K562 (cell line): Measurements from ENCODE around the gene SLC43A2. TPM values are rescaled to one million over a fixed set of nuclear protein-coding genes. Genes with fewer than 3 reads are reported as not detected.

Experiments used
- ATAC-seq: fragments of 200-7000 bp; cut with Tn5 transposase; 3 replicates; pipeline ENCODE4 v1.9.1; 2020; ENCODE audit warnings: moderate library complexity
- BruUV-seq: library from RNA; stranded (reverse); fragments of 400-500 nt; replicated peaks from 2 replicates; lab custom pipeline; 2021; lab: Mats Ljungman, UMichigan
- CTCF ChIA-PET: fragments of 300-600 bp; formaldehyde crosslinking; extraction: SDS; loops from one replicate; lab custom pipeline; 2021; ENCODE audit warnings: low intra/inter-chr PET ratio; lab: Yijun Ruan, JAX
- POLR2A ChIA-PET: fragments of 300-600, 350-650 bp; sonication (Branson Sonifier 250); formaldehyde crosslinking; extraction: SDS; loops from one replicate; lab custom pipeline; 2021; ENCODE audit warnings: antibody characterized with exemption, inconsistent platforms; lab: Yijun Ruan, JAX
- DNase-seq, 4 experiments: peaks; one replicate each; pipeline versions ENCODE4 v3.0.0 to v3.0.0-alpha.2; 2011 to 2018; ENCODE audit warnings: low spot score in 3 of 4, mixed read lengths in 3 of 4; ENCODE audit errors: extremely low read depth in 1 of 4
- FAIRE-seq: peaks from 2 replicates; lab custom pipeline; 2011; peaks lifted over from hg19 to GRCh38; lab: Jason Lieb, UNC
- H2AFZ ChIP-seq: 2 replicates; pipeline ENCODE4 v1.6.0; 2011; ENCODE audit warnings: low read depth, low read length, control low read depth, inconsistent platforms
- H3K27ac ChIP-seq: fragments of 200-600 bp; 3 replicates; pipeline ENCODE4 v1.8.0; 2011; ENCODE audit warnings: low read depth, mild to moderate bottlenecking, control low read depth, inconsistent platforms, low read length, moderate library complexity, mixed read lengths; ENCODE audit errors: extremely low read depth
- H3K27me3 ChIP-seq, 2 experiments: fragments of 300-600 bp in 1 of 2; 2 replicates in 1 of 2; 3 replicates in 1 of 2; pipeline versions ENCODE4 v1.6.0 to v1.8.0; 2011; ENCODE audit warnings: inconsistent platforms in 2 of 2, low read length in 2 of 2, mild to moderate bottlenecking in 1 of 2, mixed read lengths in 1 of 2, moderate library complexity in 1 of 2; ENCODE audit not compliant: control insufficient read depth in 2 of 2, insufficient read depth in 2 of 2
- H3K36me3 ChIP-seq: fragments of 300-600 bp; 3 replicates; pipeline ENCODE4 v1.8.0; 2011; ENCODE audit warnings: mild to moderate bottlenecking, low read length, inconsistent platforms; ENCODE audit not compliant: control insufficient read depth, insufficient read depth
- H3K4me1 ChIP-seq, 2 experiments: fragments of 200-600 bp in 1 of 2; replicated peaks in 1 of 2; 2 replicates in 1 of 2; 3 replicates in 1 of 2; pipeline versions ENCODE4 v1.5.1 to v1.8.0; 2011; ENCODE audit warnings: inconsistent platforms in 2 of 2, low read length in 2 of 2, mild to moderate bottlenecking in 1 of 2, mixed read lengths in 1 of 2, moderate library complexity in 1 of 2; ENCODE audit not compliant: control insufficient read depth in 2 of 2, insufficient read depth in 2 of 2
- H3K4me2 ChIP-seq: 2 replicates; pipeline ENCODE4 v1.6.1; 2011; ENCODE audit warnings: low read length, control low read depth, inconsistent platforms, mixed read lengths; ENCODE audit not compliant: insufficient read depth
- H3K4me3 ChIP-seq: fragments of 200-600 bp; sonication (generic), shearing (Covaris generic); 2 replicates; pipeline ENCODE4 v1.5.1; 2016; ENCODE audit warnings: control low read depth, inconsistent platforms
- H3K79me2 ChIP-seq: fragments of 200-600 bp; 3 replicates; pipeline ENCODE4 v1.8.0; 2011; ENCODE audit warnings: low read length, inconsistent platforms; ENCODE audit not compliant: control insufficient read depth, insufficient read depth
- H3K9ac ChIP-seq, 2 experiments: 2 replicates each; pipeline versions ENCODE4 v1.6.0 to v1.6.1; 2011; ENCODE audit warnings: low read depth in 2 of 2, low read length in 2 of 2, control low read depth in 1 of 2, inconsistent platforms in 1 of 2, mild to moderate bottlenecking in 1 of 2, mixed read lengths in 1 of 2; ENCODE audit not compliant: insufficient read depth in 1 of 2
- H3K9me1 ChIP-seq: one replicate; pipeline ENCODE4 v1.6.0; 2011; ENCODE audit warnings: inconsistent platforms, mild to moderate bottlenecking, low read length, moderate library complexity; ENCODE audit not compliant: control insufficient read depth, insufficient read depth
- H3K9me3 ChIP-seq: replicated peaks from 2 replicates; pipeline ENCODE4 v1.5.1; 2011; ENCODE audit warnings: low read depth, low read length, inconsistent platforms; ENCODE audit not compliant: control insufficient read depth, insufficient read depth
- H4K20me1 ChIP-seq: replicated peaks from 2 replicates; pipeline ENCODE4 v1.6.1; 2011; ENCODE audit warnings: low read length, inconsistent platforms, mixed read lengths; ENCODE audit not compliant: control insufficient read depth, insufficient read depth
- ATF7 ChIP-seq: fragments of 450-650 bp; IDR thresholded peaks from 2 replicates; pipeline ENCODE4 v1.7.1; 2014; ENCODE audit warnings: mild to moderate bottlenecking, moderate library complexity
- CSDE1 ChIP-seq, 2 experiments: fragments of 450-650 bp; IDR thresholded peaks; 2 replicates each; pipeline ENCODE4 v1.6.1; 2016; ENCODE audit warnings: mild to moderate bottlenecking in 1 of 2
- EWSR1 ChIP-seq: fragments of 450-650 bp; IDR thresholded peaks from 2 replicates; pipeline ENCODE4 v1.6.1; 2018; ENCODE audit warnings: borderline replicate concordance, mild to moderate bottlenecking, low read depth, moderate library complexity; ENCODE audit not compliant: partially characterized antibody
- MYNN ChIP-seq, 2 experiments: sonication (generic); formaldehyde crosslinking in 1 of 2; IDR thresholded peaks; 2 replicates each; pipeline versions ENCODE4 v1.5.0 to v1.6.1; 2016 to 2020; ENCODE audit warnings: antibody characterized with exemption in 1 of 2, missing genetic modification reagents in 1 of 2
- TAF15 ChIP-seq: fragments of 200-400 bp; formaldehyde crosslinking; IDR thresholded peaks from 2 replicates; pipeline ENCODE4 v1.6.1; 2017; ENCODE audit warnings: mild to moderate bottlenecking, low read depth, low read length, moderate library complexity
- ZNF146 ChIP-seq: IDR thresholded peaks from one replicate; pipeline ENCODE4 v1.6.1; 2018; ENCODE audit warnings: missing compliant biosample characterization; ENCODE audit not compliant: unreplicated experiment
- ZNF175 ChIP-seq: fragments of 200-800 bp; sonication (Bioruptor generic); IDR thresholded peaks from 2 replicates; pipeline ENCODE4 v1.6.1; 2016; ENCODE audit warnings: low read depth, mild to moderate bottlenecking, missing genetic modification characterization, missing compliant biosample characterization
- ZSCAN32 ChIP-seq: fragments of 450-650 bp; formaldehyde crosslinking; IDR thresholded peaks from 2 replicates; pipeline ENCODE4 v1.4.0; 2020; ENCODE audit warnings: mild to moderate bottlenecking, moderate library complexity
- WGBS: fragments of 100-300 bp; shearing (Covaris generic); methylation state at CpG from one replicate; pipeline ENCODE4 v1.1.6; 2016; ENCODE audit warnings: low coverage, mixed read lengths; ENCODE audit not compliant: insufficient coverage; ENCODE audit errors: missing lambda C conversion rate; 5-methylcytosine and 5-hydroxymethylcytosine counted together
- in situ Hi-C: fragments of 300-500 bp; cut with MboI; formaldehyde crosslinking; loops from 4 replicates; pipeline ENCODE4 v1.15.0; 2018; ENCODE audit warnings: inconsistent platforms, mixed read lengths
- intact Hi-C: fragments of 100-400 bp; cut with micrococcal nuclease; formaldehyde crosslinking; loops from 2 replicates; pipeline ENCODE4 v1.14.2; 2022
- polyA plus RNA-seq, 8 experiments: library from polyadenylated mRNA; depleted of rRNA in 4 of 8; stranded (reverse) in 5 of 8; unstranded in 3 of 8; fragments of >200 nt; fragmentation: Nextera tagmentation in 2 of 8; fragmentation: Illumina TruSeq in 1 of 8; extraction: Ambion mirVana in 2 of 8; extraction: Trizol in 1 of 8; gene quantifications; 2 replicates each; pipeline versions ENCODE4 v1.2.1 to v1.2.3, GENCODE V29; 2011 to 2014; ENCODE audit warnings: inconsistent platforms in 1 of 8, missing spikeins in 1 of 8
- total RNA-seq, 7 experiments: library from RNA; depleted of rRNA in 6 of 7; stranded (reverse); fragments of >200 nt in 6 of 7; fragmentation: Illumina TruSeq in 2 of 7; extraction: Trizol in 2 of 7; gene quantifications; 2 replicates each; pipeline versions ENCODE4 v1.2.1 to v1.2.3, GENCODE V29; 2011 to 2021; ENCODE audit warnings: low replicate concordance in 1 of 7
- TF ChIP-seq, protein P1 (sequence below), 2 experiments: IDR thresholded peaks; 2 replicates each; pipeline ENCODE4 v1.6.1; 2011; ENCODE audit warnings: borderline replicate concordance in 1 of 2, control low read depth in 1 of 2, low read depth in 1 of 2, low read length in 1 of 2, mild to moderate bottlenecking in 1 of 2, mixed read lengths in 1 of 2, moderate library complexity in 1 of 2; ENCODE audit not compliant: insufficient read depth in 1 of 2, insufficient read length in 1 of 2, poor library complexity in 1 of 2, severe bottlenecking in 1 of 2; ENCODE audit errors: extremely low read depth in 1 of 2
- TF ChIP-seq, protein P2 (sequence below), 2 experiments: fragments of 250-450 bp in 1 of 2; fragments of 450-650 bp in 1 of 2; sonication (Bioruptor Pico) in 1 of 2; IDR thresholded peaks; 2 replicates each; pipeline versions ENCODE4 v1.6.1 to v1.8.0; 2016 to 2021; ENCODE audit warnings: mild to moderate bottlenecking in 2 of 2, moderate library complexity in 2 of 2, missing compliant biosample characterization in 1 of 2, missing genetic modification characterization in 1 of 2
- TF ChIP-seq, protein P3 (sequence below): sonication (generic); formaldehyde crosslinking; IDR thresholded peaks from 2 replicates; pipeline ENCODE4 v1.8.1; 2023; ENCODE audit warnings: mild to moderate bottlenecking, missing genetic modification reagents
- TF ChIP-seq, protein P4 (sequence below): fragments of 250-450 bp; sonication (Bioruptor Pico); IDR thresholded peaks from 2 replicates; pipeline ENCODE4 v1.8.0; 2021; ENCODE audit warnings: mild to moderate bottlenecking, moderate library complexity

SLC43A2 gene
- total and polyA plus RNA-seq, 9 of the 15 experiments (the other 6 are each of a cell fraction or from before 2014, with no cell fraction given), result 0.03 to 10.2 (median 3.6) TPM

DNA sequence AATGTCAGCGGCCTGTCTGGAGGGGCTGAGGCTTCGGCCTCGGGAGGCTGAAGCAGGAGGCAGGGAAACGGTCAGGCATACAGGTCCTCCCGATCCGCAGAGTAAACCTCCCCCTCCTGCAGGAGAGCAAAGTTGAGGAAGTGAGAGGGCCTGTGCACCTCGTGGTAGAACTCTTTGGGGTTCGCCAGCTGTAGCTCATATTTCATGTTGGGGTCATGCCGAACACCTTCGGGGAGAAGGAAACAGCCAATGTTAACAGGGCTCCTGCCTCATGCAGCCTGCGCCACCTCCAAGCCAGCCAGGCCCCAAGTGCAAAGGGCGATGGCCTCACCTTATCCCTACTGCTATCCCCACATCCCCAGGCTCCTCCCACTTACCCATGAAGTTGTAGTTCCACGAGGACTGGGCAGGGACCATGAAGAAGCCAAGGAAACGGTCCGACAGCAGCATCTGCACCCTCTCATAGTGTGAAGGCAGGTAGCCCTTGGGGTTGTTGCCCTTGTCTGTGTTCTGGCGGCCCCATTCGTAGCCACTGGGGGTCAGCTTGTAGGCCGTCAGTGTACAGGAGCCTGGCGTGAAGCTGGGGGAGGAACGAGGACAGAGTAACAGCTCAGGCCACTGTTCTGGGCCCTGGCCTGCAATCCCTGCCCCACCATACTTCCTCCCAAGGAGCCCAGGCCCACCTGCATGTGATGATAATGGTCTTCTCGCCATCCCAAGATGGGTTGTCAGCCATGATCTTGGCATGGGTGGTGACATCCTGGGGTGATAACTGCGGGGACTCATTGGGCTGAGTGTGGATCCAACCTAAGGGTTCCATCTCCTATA lies 22.3 kb upstream of the SLC43A2 start:
- FAIRE-seq (peak; percentile 65), DNase-seq (peak; percentile 13 to 20 (median 16)), ATAC-seq (no peak)
- H3K9me1 ChIP-seq, result no peaks in the 10 kb centered on the region
- H3K4me1 ChIP-seq, result peaks cover 21 to 44% of the 10 kb centered on the region in 2 experiments
- H2AFZ ChIP-seq, result no peak overlapping the region
- H3K9ac ChIP-seq, result peak overlapping the region; percentile 59 to 94; a peak in 3 of 4 replicates
- H3K36me3 ChIP-seq, result peaks cover 74% of the 10 kb centered on the region
- ChIA-PET CTCF (no interaction called here), POLR2A (interaction anchor here (0.7 to 3.5 kb wide), 12 partner anchors 7 to 226 kb away, joined by 3 to 20 read pairs (median 6); no protein-coding TSS in a partner anchor)
- H3K27me3 ChIP-seq, result no peaks in the 10 kb centered on the region
- intact Hi-C loops, result loop anchor here (2.0 kb wide), 1 partner anchor 66 kb away; no protein-coding TSS in a partner anchor
- H3K4me3 ChIP-seq, result no peak overlapping the region
- whole genome bisulfite sequencing, result 63% methylated on average over 16 of the region's 22 CpGs
- no peaks in the 10 kb centered on the region for H3K9me3 ChIP-seq
- peaks cover 12% of the 10 kb centered on the region; the same call in 2 of the 3 replicates for H3K79me2 ChIP-seq
- H3K27ac ChIP-seq, result peak overlapping the region; percentile 99
- BruUV-seq, result TSS peak; percentile 33
- 0 out of 2 replicates have a peak, but pooled peaks cover 2% of the 10 kb centered on the region for H4K20me1 ChIP-seq
- in situ Hi-C loops, result no loop called here
- no peak overlapping the region for H3K4me2 ChIP-seq
- TF ChIP-seq MYNN (IDR thresholded peaks at IDR 0.05), result no peak
- no peak for TF ChIP-seq MYNN (CRISPR knock-in tag; IDR thresholded peaks at IDR 0.05)
- no peak for TF ChIP-seq ZNF175 (CRISPR knock-in tag)
- TF ChIP-seq, protein P1, sequence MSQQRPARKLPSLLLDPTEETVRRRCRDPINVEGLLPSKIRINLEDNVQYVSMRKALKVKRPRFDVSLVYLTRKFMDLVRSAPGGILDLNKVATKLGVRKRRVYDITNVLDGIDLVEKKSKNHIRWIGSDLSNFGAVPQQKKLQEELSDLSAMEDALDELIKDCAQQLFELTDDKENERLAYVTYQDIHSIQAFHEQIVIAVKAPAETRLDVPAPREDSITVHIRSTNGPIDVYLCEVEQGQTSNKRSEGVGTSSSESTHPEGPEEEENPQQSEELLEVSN (IDR thresholded peaks at IDR 0.05; ENCODE audit: borderline replicate concordance in 1 of 2, extremely low read depth in 1 of 2, insufficient read depth in 1 of 2, insufficient read length in 1 of 2, low read depth in 1 of 2, low read length in 1 of 2, poor library complexity in 1 of 2, severe bottlenecking in 1 of 2), result peak in 1 of 2 experiments; percentile 5
- no peak for TF ChIP-seq CSDE1 (IDR thresholded peaks at IDR 0.05)
- no peak for TF ChIP-seq ZNF146 (CRISPR knock-in tag)
- no peak for TF ChIP-seq EWSR1
- TF ChIP-seq, protein P2, sequence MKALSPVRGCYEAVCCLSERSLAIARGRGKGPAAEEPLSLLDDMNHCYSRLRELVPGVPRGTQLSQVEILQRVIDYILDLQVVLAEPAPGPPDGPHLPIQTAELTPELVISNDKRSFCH (CRISPR knock-in tag; IDR thresholded peaks at IDR 0.05), result no peak
- TF ChIP-seq, protein P2 (tag; IDR thresholded peaks at IDR 0.05), result 0 out of 2 replicates have a peak, but pooled peaks have one; percentile 17
- TF ChIP-seq, protein P3, sequence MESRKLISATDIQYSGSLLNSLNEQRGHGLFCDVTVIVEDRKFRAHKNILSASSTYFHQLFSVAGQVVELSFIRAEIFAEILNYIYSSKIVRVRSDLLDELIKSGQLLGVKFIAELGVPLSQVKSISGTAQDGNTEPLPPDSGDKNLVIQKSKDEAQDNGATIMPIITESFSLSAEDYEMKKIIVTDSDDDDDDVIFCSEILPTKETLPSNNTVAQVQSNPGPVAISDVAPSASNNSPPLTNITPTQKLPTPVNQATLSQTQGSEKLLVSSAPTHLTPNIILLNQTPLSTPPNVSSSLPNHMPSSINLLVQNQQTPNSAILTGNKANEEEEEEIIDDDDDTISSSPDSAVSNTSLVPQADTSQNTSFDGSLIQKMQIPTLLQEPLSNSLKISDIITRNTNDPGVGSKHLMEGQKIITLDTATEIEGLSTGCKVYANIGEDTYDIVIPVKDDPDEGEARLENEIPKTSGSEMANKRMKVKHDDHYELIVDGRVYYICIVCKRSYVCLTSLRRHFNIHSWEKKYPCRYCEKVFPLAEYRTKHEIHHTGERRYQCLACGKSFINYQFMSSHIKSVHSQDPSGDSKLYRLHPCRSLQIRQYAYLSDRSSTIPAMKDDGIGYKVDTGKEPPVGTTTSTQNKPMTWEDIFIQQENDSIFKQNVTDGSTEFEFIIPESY (CRISPR knock-in tag), result peak; percentile 94
- TF ChIP-seq, protein P4, sequence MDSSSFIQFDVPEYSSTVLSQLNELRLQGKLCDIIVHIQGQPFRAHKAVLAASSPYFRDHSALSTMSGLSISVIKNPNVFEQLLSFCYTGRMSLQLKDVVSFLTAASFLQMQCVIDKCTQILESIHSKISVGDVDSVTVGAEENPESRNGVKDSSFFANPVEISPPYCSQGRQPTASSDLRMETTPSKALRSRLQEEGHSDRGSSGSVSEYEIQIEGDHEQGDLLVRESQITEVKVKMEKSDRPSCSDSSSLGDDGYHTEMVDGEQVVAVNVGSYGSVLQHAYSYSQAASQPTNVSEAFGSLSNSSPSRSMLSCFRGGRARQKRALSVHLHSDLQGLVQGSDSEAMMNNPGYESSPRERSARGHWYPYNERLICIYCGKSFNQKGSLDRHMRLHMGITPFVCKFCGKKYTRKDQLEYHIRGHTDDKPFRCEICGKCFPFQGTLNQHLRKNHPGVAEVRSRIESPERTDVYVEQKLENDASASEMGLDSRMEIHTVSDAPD (CRISPR knock-in tag), result no peak
- TF ChIP-seq ATF7, result no peak
- no peak for TF ChIP-seq ZSCAN32
- TF ChIP-seq TAF15, result no peak
